ENCODE results near the gene OR1F1. TPM values are rescaled to one million over a fixed set of nuclear protein-coding genes. Genes with fewer than 3 reads are reported as not detected.
"Not testable (repeated sequence)": the region's sequence is repeated elsewhere in the genome, so short reads cannot be mapped to it uniquely, and the experiment has no call there.

Gene OR1F1
- 0.15 TPM in 1 of 2 replicates, not detected in the other for total RNA-seq (2014; rRNA removed; shearing (Covaris generic))

DNA sequence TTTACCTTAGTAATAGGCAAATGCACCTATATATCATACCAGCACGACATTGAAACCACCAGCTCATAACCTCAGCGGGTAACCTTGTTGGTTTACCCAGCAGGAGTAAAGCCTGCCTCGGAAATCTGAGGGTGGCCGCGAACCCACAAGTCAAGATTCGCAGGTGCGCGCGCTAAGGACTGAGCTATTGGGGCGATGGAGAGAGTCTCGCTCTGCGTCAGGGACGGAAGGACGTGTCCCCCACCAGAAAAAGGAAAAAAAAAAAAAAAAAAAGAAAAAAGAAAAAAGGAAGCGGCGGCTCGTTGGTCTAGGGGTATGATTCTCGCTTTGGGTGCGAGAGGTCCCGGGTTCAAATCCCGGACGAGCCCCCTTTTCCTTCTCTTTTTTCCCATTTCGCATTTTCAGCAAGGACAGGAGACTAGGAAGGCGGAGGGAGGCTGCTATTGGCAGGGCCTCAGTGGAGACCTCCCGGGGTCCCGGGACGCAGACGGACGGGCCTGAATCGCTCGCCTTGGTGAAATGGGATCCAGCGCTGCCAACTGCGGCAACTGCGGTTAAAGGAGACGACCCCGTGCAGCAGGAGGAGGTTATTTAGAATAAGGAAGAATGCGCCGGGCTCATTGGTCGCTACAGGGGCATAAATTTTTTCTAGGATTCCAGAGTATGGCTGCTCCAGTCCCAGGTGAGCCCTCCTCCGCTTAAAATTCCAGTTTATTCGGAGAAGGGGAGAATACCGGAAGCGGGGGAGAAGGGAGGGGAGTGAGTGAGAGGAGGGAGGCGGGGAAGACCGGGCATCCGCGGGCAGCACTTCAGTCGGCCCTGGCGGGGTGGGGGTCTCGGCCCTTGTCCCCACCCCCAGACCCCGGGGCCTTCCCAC lies at the start of gene OR1F1:
OR1F1 (plus strand) TSS at position 407 of the 877 bp plus-strand sequence.
- peak; percentile 77 for DNase-seq (ENCODE audit: low read depth)

DNA sequence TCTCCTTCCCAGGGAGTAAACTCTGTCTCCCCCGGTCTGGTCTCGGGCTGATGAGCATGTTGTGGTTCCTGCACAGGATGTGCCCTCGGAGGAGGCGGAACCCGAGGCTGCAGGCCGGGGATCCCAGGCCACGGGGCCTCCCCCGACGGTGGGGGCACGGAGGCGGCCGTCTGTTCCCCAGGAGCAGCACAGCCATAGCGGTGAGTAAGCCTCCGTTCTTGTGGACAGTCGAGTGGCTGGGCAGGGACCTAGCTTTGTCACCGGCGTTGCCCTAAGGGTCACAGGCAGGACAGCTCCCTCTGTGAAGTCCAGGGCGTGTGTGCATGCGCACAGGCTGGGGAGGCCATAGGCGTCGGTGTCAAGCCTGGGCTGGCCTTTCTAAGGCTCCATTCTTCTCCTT lies 49.7 kb upstream of the OR1F1 start:
- DNase-seq (ENCODE audit: low read depth) = no peak

DNA sequence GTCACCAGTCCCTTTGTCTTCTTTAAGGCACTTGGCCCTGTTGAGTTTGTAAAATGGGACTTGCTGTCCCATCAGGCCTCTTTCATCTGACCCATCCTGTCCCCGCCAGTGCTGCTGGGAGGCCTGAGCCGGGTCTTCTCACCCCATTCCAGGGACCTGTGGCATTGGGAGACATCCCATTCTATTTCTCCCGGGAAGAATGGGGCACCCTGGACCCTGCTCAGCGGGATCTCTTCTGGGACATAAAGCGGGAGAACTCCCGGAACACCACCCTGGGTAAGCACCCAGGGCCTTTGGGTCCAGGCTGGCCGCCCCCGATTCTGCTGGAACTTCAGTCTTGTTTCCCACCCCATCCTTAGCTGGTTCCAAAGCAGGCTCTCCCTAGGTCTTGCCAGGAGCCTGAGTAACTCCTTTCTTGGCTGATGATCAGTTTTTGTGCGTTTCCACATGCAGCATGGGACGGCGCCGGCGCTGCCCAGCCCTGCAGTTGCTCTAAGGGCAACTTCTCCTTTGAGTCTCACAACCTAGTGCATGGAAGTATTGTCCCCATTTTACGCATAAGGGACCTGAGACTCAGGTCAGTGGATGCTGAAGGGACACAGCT lies 49.1 kb upstream of the OR1F1 start:
- DNase-seq (ENCODE audit: low read depth) = no peak

DNA sequence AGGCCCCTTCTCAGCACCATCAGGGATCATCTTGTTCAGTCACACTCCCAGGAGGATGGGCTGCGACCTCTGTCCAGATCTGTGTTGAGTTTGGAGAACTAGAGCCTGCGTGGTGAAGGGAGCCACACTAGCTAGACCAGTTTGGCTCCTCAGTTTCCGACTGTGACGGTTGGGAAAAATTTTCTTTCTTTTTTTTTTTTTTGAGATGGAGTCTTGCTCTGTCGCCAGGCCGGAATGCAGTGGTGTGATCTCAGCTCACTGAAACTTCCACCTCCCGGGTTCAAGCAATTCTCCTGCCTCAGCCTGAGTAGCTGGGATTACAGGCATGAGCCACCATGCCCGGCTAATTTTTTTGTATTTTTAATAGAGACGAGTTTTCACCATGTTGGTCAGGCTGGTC lies 48.4 kb upstream of the OR1F1 start:
- DNase-seq (ENCODE audit: low read depth) = not testable (repeated sequence)

DNA sequence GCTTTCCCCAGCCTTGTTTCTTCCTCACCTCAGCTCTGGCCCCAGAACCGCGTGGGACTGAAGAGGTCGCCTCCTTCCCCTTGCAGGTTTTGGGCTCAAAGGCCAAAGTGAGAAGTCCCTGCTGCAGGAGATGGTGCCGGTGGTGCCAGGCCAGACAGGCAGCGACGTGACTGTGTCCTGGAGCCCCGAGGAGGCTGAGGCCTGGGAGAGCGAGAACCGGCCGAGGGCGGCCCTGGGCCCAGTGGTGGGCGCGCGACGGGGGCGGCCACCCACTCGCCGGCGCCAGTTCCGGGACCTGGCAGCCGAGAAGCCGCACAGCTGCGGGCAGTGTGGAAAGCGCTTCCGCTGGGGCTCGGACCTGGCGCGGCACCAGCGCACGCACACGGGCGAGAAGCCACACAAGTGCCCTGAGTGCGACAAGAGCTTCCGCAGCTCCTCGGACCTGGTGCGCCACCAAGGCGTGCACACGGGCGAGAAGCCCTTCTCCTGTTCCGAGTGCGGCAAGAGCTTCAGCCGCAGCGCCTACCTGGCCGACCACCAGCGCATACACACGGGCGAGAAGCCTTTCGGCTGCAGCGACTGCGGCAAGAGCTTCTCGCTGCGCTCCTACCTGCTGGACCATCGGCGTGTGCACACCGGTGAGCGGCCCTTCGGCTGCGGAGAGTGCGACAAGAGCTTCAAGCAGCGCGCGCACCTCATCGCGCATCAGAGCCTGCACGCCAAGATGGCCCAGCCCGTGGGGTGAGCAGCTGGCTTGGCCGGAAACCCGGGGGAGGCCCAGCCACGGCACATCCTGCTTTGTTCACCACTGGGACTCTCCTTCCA lies 47.2 kb upstream of the OR1F1 start:
- no peak for DNase-seq (ENCODE audit: low read depth)

DNA sequence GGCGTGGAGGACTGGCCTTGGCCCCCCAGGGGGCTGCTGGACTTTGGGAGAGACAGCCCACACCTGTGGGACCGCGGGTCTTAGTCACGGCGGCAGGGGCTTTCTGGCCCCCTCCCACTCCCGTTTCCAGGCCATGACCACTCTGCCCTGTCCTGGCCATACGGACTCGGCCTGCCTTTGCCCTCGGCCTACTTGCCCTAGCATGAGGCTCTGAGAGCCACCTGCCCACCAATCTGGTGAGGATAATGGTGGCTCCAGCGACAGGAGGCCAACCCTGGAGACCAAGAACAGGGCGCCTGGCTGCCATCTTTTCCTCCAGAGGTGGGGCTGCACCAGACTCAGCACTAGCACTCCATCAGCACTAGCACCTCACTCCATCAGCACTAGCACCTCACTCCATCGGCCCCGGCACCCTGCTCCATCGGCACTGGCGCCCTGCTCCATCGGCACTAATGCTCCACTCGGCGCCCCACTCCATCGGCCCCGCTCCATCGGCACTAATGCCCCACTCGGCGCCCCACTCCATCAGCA lies 46.2 kb upstream of the OR1F1 start:
- no peak for DNase-seq (ENCODE audit: low read depth)

DNA sequence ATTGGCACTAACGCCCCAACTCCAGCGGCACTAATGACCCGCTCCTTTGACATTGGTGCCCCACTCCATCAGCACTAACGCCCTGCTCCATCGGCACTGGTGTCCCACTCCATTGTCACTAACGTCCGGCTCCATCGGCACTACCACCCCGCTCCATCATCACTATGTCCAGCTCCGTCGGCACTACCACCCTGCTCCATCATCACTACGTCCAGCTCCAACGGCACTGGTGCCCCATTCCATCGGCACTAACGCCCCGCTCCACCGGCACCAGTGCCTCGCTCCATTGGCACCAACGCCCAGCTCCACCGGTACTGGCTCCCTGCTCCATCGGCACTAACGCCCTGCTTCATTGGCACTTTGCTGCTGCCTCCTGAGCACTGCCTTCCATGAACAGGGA lies 45.7 kb upstream of the OR1F1 start:
- no peak for DNase-seq (ENCODE audit: low read depth)

DNA sequence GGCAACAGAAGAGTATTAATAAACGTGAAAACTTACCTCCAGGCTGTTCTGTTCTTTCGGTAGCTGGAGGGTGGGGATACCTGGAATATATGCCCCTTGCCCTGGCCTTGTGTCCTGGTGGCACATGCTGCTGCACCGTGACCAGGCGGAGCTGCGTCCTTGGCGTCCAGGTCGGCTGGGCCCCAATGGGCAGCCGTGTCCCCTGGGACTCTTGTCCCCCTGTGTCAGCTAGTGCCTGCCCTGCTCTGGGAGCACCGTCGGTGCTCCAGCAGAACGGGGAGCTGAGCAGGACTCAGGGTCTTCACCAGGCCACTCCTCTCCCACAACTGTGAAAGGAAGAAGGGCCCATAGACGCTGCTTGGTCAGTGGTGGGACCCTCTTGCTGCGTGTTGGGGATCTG lies 45.2 kb upstream of the OR1F1 start:
- no peak for DNase-seq (ENCODE audit: low read depth)

DNA sequence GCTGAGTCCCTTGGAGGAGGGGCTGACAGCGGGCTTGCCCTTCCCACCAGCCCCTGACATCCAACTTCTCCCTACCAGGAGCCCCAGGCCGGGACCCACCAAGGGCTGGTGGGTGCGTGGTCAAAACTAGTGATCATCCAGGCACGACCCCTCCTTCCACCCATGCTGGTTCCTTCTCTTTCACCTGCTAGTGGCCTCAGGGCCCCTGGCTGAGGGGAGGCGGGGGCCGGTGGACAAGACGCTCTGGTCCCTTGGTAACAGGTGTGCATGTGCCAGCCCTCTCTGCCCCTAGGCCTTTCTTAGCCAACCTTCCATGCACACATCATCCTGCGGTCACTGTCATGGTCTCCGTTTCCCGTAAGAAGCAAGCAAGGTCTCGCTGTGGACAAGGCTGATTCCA lies 44.8 kb upstream of the OR1F1 start:
- no peak for DNase-seq (ENCODE audit: low read depth)

DNA sequence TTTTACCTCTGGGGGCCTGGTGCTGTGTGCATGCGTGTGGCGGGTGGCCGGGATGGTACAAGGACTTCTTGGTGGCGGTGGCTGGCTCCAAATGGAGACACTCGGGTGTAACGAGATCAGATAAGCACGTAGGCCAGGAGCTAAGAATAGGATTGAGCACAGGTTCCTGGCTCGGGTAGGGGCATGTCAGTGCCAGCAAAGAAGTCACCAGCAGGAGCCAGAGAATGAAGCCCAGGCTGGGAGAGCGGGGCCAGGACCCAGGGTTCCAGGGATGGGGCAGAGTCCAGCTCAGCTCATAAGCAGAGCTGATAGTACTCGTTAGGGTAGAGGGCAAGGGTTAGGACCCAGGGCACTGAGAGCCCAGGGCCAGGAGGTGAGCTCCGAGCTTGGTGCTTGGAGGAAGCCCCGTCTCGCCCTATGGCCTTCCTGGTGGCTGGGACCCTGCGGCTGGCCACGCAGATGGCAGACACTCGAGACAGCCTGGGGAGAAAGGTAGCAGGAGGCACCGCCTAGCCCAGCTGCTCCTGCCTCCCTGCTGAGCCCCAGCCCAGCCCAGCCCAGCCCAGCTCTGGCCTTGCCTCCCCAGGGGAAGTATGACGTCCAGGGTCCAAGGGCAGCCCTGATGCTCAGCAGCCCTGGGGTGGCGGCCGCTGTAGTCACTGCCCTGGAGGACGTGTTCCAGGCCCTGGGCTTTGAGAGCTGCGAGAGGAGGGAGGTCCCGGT lies 44.2 kb upstream of the OR1F1 start:
- no peak for DNase-seq (ENCODE audit: low read depth)

DNA sequence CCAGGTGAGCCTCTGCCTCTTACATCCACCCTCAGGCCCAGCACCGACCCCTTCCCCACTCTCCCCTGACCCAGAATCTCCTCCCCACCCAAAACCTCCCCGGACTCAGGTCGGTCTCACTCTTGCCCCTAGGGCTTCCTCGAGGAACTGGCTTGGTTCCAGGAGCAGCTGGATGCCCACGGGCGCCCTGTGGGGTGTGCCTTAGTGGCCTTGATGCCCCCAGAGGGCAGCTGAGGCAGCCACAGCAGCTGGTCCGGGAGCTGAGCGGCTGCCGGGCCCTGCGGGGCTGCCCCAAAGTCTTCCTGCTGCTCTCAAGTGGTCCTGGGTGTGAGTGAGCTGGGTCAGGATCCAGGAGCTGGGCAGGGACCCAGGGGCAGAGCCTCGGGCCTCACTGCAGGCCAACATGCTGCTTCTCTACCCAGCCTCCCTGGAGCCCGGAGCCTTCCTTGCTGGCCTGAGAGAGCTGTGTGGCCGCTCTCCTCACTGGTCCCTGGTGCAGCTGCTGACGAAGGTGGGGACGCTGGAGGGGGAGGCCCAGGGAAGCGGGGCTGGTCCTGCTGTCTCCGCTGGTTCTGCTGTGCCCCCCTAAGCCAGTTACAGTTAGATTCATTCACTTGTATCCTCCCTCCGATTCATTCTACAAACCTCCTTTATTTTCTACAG lies 43.6 kb upstream of the OR1F1 start:
- no peak for DNase-seq (ENCODE audit: low read depth)

DNA sequence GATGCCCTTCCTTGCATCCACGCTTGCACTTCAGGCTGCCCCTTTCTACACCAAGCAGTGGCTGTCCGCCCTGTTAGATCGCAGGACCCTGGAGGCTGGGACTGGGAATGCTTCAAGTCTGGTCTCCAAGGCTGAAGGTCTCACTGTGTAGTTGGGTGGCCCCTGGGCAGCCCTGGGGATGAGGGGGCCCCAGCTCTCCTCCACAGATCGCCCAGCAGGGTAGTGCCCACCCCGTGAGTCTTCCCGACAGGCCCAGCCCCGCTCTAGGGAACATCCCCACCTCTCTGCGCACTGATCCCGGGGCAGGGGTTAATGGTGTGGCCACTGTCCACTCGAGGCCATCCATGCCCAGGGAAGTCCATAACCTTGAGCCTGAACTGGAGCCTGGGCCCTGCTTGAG lies 42.9 kb upstream of the OR1F1 start:
- DNase-seq (ENCODE audit: low read depth) = no peak

DNA sequence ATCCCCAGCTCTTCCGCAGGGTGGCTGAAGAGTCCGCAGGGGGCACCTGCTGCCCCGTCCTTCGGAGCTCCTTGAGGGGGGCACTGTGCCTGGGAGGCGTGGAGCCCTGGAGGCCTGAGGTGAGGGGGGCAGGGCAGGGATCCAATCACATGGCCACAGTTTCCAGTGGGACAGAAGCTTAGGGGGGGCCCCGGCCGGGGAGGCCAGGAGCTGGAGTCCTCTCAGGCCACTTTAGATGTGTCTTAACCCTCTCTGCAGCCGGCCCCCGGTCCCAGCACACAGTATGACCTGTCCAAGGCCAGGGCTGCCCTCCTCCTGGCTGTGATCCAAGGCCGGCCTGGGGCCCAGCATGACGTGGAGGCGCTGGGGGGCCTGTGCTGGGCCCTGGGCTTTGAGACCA lies 42.3 kb upstream of the OR1F1 start:
- DNase-seq (ENCODE audit: low read depth) = no peak

DNA sequence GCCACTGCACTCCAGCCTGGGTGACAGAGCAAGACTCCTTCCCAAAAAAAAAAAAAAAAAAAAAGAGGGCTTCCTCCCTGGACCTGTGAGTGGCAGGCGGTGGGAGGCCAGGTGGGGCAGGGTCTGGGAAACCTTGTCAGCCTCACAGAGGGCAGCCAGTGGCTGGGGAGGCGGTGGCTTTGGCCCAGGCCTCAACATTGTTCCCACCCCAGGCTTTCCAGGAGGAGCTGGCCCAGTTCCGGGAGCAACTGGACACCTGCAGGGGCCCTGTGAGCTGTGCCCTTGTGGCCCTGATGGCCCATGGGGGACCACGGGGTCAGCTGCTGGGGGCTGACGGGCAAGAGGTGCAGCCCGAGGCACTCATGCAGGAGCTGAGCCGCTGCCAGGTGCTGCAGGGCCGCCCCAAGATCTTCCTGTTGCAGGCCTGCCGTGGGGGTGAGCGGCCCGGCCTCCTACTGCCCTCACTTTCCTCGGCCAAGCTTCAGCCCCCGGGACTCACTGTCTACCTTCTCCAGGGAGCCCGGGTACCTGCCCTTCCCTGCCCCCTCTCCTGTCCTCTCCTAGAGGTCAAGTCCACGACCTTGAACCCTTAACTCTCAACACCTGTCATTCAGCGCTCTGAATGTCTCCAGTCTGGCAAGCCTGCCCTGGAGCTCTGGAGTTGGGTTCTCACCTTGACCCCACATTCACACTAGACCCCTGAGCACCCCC lies 40.8 kb upstream of the OR1F1 start:
- no peak for DNase-seq (ENCODE audit: low read depth)

DNA sequence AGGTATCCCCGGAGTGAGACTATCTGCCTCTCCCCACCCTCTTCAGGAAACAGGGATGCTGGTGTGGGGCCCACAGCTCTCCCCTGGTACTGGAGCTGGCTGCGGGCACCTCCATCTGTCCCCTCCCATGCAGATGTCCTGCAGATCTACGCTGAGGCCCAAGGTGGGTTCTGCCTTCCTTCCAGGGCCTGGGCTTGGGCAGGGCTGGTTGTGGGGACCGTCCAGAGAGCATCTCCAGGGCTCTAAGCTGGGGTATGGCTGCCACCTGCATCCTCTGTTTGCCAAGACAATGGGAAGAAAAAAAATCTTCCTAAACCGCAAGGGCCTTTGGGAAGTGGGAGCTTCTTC lies 40.3 kb upstream of the OR1F1 start:
- no peak for DNase-seq (ENCODE audit: low read depth)

DNA sequence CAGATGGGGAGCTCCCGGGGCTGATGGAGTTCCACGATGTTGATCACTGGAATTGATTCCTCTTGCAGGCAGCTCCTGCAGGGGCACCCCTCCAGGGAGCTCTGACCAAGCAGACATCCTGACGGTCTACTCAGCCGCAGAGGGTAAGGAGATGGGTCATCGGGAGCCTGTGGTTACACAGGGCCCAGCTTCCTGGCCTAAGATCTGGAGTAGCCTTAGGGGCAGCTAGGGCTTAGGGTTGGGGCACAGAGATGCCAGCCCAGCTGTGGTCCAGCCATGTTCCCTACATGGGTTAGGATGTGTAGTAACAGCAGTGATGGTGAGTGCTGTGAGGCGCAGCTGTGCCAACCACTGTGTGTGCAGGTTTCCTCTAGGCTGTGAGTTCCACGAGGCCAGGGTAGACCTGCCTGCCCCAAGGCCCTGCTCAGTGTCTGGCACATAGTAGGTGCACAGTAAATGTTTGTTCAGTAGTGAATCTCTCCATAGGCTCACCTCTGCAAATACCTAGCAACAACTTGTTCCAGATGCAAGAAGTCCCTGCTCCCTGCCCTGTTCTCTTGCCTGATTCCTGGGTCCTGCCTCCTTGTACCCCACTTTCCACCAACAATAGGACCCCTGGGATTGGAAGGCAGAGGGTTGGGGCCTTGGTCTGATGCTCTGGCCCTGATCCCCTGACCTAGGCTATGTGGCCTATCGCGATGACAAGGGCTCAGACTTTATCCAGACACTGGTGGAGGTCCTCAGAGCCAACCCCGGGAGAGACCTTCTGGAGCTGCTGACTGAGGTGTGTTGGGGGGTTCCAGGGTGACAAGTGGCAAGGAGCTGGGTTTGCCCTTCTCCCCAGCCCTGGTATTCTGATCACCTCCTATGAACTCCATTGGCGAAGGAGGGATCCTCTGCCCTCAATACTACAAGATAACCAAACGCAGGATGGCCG lies 39.5 kb upstream of the OR1F1 start:
- no peak for DNase-seq (ENCODE audit: low read depth)

DNA sequence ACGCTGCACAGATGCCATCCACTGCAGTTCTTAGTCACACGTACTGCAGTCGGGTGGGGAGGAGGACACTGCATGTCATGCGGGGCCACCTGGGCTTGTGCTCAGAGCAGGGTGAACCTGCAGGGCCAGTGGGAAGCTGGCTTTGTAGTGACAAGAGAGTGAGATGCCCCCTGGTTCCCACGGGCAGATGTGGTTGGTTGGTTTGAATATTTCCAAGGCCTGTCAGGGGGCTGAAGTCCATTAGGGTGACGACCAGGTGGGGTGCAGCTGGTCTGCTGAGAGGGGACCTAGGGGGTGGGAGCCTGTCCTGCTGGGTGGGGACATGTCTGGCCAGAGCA lies 38.8 kb upstream of the OR1F1 start:
- DNase-seq (ENCODE audit: low read depth) = no peak

DNA sequence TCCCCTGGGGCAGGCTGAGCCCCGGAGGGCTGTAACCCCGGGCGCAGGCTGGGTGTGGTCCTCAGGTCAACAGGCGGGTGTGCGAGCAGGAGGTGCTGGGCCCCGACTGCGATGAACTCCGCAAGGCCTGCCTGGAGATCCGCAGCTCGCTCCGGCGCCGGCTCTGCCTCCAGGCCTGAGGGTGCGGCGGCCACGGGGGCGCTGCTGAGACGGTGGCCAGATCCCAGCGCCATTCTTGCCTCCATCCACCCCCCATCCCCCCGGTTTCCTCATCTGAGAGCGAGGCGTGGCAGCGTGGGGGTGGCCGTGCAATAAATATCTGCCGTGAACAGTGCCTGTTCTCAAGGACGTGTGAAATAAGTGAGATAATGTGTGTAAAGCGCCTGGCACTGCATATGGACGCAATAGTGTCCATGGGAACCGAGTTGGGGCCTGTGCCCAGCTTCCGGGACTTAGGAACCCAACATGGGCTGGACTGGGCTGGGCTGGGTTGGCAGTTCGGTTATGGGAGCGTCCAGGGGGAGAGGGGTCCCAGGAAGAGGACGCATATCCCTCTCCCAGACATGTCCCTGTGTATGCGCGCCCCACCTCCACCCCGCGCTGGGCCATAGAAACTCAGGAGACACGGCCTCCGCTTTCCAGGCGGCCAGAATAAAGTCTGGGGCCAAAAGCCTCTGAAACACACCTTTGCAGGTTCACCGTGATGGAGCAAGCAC lies 38.2 kb upstream of the OR1F1 start:
- DNase-seq (ENCODE audit: low read depth) = no peak

Measured in M059J (cell line).